GM21447 (cell line): ENCODE measurements around the gene ALOX15B.

Experiments
- ATAC-seq: cut with Tn5 transposase; IDR thresholded peaks from one replicate; pipeline ENCODE4 v1.9.1; 2021; ENCODE audit not compliant: unreplicated experiment

The ALOX15B gene

GRCh38 chr17:8038954-8039610 lies at the start of gene ALOX15B:
TSS of gene ALOX15B (plus strand) at chr17:8039059. CDS start at chr17:8039156, 97 bp downstream.
- ATAC-seq, result no peak

- no peak for ATAC-seq
Observed at GRCh38 chr17:7989781-7990655, 48.8 kb upstream of the ALOX15B start.

DNA sequence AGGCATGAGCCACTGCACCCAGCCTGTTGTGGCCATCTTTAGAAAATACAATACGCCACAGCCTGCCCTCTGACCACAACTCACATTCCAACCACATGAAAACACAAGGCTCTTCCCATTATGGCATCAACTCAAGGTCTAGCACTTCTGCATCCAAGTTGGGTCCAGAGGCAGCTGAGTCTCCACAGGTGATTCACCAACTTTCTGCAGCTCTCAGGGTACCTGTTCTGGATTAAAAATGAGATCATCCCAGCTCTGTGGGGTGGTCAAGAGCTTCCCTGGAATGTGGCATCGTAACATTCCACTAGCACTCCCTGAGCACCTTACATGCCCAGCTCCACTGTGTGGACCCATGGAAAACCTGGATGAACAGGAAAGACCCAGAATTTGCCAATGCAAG lies 46.3 kb upstream of the ALOX15B start:
- ATAC-seq, result no peak

DNA sequence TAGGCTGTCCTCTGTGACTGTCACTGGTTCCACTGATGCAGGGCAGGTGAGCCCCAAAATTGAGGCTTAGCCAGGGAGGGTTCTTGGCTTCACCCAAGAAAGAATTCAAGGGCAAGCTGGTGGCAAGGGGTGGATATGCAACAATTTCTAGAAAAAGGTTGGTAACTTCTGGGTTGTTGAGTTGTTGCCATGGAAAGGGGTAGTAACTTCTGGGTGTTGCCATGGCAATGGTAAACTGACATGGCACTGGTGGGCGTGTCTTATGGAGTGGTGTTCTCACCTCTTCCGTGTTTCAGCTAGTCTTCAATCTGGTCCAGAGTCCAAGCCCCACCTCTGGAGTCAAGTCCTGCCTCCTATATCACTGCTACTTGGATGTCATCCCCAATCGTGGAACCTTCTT lies 45.9 kb upstream of the ALOX15B start:
- no peak for ATAC-seq

DNA sequence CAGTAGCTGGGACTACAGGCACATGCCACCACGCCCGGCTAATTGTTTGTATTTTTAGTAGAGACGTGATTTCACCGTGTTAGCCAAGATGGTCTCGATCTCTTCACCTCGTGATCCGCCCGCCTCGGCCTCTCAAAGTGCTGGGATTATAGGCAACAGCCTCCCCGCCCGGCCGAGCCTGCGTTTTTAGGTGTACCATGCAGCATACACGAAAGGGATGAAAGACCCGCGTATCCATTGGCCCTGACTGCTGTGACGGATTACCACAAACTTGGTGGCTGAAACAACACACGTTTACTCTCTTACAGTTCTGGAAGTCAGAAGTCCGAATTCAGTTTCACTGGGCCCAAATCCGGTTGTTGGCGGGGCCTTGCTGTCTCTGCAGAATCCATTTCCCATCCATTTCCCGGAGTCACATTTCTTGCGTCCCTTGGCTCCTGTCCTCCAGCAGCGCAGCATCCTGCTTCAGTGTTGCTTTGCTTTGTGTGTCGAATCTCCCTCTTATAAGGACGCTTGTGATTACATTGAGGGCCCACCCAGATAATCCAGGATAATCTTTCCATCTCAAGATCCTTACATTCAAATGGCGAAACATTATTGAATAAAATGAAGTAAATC lies 44.8 kb upstream of the ALOX15B start:
- ATAC-seq, result no peak

DNA sequence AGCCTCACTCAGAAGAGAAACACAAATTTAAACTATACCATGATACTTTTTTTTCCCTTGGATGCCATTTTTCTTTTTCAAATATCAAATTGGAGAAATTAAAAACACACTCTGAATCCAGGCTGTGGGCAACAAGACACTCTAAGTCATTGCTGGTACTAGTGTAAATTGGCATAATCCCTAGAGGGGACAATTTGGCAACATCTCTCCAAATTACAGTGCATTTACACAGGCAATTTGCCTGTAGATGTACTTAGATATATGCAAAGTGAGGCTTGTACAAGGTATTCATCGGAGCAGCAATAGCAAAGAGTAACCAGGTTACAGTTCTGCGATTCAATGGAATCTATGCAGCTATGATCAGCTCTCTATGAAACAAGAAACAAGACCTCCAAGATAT lies 43.1 kb upstream of the ALOX15B start:
- ATAC-seq, result no peak

DNA sequence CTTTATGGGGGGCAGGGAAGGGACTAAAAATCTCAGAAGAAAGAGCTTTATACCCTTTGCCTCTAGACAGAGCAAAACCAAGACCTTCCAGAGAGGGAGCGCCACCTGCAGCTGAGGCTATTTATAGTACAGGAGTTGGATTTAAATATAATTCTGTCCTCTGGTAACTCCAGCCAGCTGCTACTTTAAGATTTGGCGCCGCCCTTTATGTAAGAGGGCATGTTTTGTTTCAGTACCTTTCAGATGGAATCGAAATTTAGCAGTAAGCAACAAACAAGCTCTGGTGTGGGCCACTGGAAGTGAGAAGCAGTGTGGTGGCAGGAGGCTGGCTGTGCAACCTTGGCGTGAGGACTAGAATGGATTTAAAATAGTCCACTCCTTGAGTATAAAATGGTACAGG lies 41.7 kb upstream of the ALOX15B start:
- no peak for ATAC-seq

DNA sequence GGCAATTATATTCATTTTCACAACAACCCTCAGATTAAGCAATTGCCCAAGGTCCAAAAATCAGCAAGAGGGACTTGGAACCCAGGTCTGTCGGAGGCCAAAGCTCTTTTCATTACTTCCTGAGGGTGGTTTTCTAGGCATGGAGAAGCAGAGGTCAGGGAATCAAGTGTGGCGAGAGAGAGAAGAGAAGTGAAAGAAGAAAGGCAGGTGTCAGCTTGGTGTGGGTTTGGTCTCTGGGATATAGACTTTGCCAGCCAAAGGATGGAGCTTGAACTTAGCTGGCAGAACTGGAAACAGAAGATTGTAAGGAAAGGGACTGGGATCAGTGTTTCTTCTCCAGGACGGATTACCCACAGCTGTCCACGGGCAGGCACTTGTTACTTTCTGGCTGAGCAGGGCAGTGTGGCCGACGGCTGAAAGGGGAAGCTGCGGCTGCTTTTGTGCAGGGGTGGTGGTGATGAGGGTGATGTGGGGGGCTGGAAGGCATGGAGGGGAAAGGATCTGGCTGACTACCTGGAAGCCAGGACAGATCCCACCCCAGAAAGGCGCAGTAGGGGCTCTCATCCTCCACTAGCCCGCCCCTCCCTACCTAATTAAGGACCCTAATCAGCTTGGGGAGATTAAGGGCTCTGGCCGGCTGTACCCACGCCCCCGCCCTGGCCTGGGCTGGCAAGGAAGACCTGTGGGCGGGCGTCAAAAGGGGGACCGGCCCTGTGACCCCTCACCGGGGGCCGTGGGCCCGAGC lies 36.7 kb upstream of the ALOX15B start, which contains the start of gene GUCY2D:
Gene GUCY2D (plus strand): TSS at position 640 of the 745 bp plus-strand sequence. CDS start 433 bp downstream, outside the sequence.
- no peak for ATAC-seq

DNA sequence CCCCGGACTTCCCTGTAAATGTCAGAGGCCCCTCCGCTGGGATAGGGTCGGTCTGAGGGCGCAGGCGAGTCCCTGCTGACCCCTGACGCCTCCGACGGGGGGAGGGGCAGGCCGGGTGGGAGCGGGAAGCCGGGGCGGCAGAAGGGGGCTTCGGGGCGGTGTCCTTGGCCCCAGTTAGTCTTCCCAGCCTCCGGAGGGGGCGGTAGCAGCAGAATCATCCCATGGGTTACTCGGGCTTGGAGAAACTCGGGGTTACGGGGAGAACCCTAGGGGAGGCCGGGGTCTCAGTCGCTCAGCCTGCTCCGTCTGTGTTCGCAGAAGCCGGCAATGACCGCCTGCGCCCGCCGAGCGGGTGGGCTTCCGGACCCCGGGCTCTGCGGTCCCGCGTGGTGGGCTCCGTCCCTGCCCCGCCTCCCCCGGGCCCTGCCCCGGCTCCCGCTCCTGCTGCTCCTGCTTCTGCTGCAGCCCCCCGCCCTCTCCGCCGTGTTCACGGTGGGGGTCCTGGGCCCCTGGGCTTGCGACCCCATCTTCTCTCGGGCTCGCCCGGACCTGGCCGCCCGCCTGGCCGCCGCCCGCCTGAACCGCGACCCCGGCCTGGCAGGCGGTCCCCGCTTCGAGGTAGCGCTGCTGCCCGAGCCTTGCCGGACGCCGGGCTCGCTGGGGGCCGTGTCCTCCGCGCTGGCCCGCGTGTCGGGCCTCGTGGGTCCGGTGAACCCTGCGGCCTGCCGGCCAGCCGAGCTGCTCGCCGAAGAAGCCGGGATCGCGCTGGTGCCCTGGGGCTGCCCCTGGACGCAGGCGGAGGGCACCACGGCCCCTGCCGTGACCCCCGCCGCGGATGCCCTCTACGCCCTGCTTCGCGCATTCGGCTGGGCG lies 35.9 kb upstream of the ALOX15B start:
- ATAC-seq, result no peak

DNA sequence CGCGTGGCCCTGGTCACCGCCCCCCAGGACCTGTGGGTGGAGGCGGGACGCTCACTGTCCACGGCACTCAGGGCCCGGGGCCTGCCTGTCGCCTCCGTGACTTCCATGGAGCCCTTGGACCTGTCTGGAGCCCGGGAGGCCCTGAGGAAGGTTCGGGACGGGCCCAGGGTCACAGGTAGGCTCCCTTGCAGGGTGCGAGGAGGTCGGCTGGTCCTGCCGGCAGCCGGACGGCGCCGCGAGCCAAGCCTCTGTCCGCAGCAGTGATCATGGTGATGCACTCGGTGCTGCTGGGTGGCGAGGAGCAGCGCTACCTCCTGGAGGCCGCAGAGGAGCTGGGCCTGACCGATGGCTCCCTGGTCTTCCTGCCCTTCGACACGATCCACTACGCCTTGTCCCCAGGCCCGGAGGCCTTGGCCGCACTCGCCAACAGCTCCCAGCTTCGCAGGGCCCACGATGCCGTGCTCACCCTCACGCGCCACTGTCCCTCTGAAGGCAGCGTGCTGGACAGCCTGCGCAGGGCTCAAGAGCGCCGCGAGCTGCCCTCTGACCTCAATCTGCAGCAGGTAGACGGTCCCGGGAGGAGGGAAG lies 35.2 kb upstream of the ALOX15B start:
- ATAC-seq, result no peak

DNA sequence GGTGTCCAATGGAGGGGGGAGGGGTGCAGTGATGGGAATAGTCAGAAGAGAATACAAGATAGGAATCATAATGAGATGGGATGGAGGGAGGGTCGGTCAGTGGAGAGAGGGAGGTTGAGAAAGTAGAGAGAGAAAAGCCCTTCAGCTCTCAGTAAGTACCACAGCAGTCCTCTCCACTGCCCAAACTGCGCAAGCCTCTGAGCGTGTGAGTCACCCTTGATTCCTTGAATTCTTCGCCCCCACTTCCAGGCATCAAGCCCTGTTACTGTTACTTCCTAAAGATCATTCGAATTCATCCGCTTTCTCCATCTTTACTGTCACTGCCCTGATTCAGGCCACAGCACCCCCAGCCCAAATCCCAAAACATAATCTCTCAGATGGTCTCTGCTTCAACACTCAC lies 34.0 kb upstream of the ALOX15B start:
- ATAC-seq, result no peak

DNA sequence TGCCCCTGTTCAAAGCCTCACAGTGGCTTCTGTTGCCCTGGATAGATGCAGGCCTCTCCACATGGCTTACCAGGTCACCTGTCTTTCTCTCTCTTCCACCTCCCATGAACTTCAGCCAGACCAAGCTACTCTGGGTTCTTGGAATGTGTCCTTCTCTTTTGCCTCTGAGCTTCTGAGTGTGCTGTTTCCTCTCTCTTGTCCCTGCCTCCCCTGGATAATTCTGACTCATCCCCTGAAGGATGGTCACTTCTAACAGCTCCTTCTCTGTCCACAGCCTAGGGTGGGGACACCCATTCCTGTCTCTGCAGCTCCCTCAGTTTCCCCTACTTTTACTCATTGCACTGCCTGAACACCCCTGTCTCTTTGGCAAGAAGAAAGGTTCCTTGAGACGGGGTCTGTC lies 33.5 kb upstream of the ALOX15B start:
- ATAC-seq, result no peak

DNA sequence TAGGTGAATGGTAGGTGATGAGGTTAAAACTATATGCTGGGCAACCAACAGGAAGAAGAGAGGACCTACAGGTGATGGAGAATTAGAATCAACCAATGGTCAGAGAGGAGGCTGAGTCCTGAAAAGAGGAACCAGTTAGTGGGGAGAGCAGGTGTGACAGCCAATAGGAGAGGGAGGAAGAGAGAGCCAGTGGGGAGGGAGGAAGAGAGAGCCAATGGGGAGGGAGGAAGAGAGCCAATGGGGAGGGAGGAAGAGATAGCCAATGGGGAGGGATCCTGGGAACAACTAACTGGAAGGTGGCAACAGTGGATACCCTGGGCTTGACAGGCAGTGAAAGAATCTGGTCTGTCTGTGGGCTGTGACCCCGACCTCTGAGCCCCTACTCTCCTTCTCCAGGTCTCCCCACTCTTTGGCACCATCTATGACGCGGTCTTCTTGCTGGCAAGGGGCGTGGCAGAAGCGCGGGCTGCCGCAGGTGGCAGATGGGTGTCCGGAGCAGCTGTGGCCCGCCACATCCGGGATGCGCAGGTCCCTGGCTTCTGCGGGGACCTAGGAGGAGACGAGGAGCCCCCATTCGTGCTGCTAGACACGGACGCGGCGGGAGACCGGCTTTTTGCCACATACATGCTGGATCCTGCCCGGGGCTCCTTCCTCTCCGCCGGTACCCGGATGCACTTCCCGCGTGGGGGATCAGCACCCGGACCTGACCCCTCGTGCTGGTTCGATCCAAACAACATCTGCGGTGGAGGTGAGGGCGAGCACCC lies 32.7 kb upstream of the ALOX15B start:
- no peak for ATAC-seq

DNA sequence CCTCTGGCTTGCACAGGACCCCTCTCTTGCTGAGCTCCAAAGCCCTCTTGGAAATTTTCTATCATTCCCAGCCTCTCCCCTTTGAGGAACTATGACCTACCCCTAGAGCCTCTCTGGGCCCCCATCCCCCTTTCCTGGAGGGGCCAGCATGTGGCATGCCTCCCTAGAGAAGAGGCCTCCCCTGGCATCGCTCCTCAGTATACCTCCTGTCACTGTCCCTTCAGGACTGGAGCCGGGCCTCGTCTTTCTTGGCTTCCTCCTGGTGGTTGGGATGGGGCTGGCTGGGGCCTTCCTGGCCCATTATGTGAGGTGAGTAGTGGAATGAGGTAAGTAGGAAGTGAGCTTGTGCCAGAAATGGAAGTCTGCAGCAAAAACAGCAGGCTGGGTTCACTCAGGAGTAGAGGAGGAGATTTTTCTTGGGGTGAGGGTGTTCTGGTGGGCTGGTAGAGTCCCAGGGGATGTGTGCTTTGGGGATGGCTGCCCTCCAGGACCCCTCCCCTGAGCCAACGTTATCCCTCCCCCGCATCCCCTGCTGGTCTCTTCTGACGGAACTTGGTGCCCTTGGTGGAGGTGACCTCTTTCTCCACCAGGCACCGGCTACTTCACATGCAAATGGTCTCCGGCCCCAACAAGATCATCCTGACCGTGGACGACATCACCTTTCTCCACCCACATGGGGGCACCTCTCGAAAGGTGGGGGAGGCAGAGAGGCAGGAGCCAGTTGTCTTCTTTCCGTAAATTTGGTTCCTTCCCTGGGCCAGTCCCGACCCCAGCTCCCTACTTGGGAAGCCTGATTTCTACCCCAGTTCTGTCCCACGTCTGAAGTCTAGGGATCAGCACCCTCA lies 31.8 kb upstream of the ALOX15B start:
- no peak for ATAC-seq

- no peak for ATAC-seq
Observed at GRCh38 chr17:8007836-8008235, 31.0 kb upstream of the ALOX15B start.

GRCh38 chr17:8012045-8012580 lies 26.7 kb upstream of the ALOX15B start:
- no peak for ATAC-seq

DNA sequence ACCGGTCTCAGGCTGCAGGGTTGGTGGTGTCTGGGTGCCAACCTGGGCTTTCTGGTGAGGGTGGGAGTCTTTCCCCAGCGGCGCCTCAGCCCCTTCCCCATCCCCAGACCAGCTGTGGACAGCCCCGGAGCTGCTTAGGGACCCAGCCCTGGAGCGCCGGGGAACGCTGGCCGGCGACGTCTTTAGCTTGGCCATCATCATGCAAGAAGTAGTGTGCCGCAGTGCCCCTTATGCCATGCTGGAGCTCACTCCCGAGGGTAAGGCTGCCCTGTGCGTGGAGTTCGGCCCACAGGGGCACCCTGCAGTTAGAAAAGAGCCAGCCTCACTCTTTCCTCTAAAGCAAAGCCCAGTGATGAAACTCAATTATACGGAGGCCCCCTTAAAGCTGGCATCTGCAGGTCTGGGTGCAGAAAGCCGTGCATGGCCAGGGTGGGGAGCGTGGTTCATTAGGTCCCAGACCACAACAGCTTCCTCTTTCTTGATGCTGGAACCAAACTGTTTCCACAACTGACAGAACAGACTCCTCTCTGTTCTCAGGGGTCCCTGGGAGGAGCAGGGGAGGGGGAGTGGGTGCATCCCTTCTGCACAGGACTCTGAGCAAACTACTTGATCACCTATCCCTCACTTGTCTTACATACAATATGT lies 25.7 kb upstream of the ALOX15B start:
- no peak for ATAC-seq
